Measurements from ENCODE around the gene HSP90B1.
A peak's percentile ranks its signal among the peaks of the same experiment; 100 is the strongest.

Gene HSP90B1

DNA sequence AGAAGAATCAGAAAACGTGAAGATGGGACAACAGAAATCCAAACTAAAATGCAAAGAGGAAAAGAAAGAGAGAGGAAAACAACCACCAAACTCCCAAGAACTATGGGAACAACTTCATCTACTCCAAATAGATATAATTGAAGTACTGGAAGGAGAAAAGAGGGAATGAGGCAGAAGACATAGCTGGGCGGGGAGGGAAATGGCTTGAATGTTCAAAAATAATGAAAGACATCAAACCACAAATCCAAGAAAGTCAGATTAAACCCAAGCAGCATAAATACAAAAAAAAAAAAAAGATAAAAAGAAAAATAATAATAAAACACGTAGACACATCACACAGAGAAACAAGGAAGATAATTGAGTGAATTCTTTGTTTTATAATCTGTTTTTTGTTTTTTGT lies 12.3 kb upstream of the HSP90B1 start:
- ChIA-PET CTCF (no interaction called here), POLR2A (no interaction called here)
- TF ChIP-seq BHLHE40 (IDR thresholded peaks at IDR 0.05; ENCODE audit: borderline replicate concordance) = no peak
- TF ChIP-seq CTBP1 (IDR thresholded peaks at IDR 0.05; ENCODE audit: borderline replicate concordance) = no peak
- no peak for TF ChIP-seq LEF1 (IDR thresholded peaks at IDR 0.05; ENCODE audit: borderline replicate concordance)
- TF ChIP-seq ZNF384 (IDR thresholded peaks at IDR 0.05) = no peak
- TF ChIP-seq SUZ12 (IDR thresholded peaks at IDR 0.05) = no peak
- no peak for TF ChIP-seq HDGF (IDR thresholded peaks at IDR 0.05; ENCODE audit: borderline replicate concordance)
- no peak for TF ChIP-seq FOXM1 (IDR thresholded peaks at IDR 0.05; ENCODE audit: borderline replicate concordance)
- TF ChIP-seq ARNT (IDR thresholded peaks at IDR 0.05) = no peak
- no peak for TF ChIP-seq ELF4 (IDR thresholded peaks at IDR 0.05)
- TF ChIP-seq NFRKB (IDR thresholded peaks at IDR 0.05) = no peak
- no peak for TF ChIP-seq FOXK2 (IDR thresholded peaks at IDR 0.05)
- no peak for DNase-seq (ENCODE audit: extremely low spot score)

- TF ChIP-seq FOXA1 (IDR thresholded peaks at IDR 0.05) (no peak), NFRKB (IDR thresholded peaks at IDR 0.05) (no peak), BHLHE40 (IDR thresholded peaks at IDR 0.05; ENCODE audit: borderline replicate concordance) (no peak), SUZ12 (IDR thresholded peaks at IDR 0.05) (no peak), ZNF384 (IDR thresholded peaks at IDR 0.05) (no peak), ELF4 (IDR thresholded peaks at IDR 0.05) (no peak), ARNT (IDR thresholded peaks at IDR 0.05) (no peak), HDGF (IDR thresholded peaks at IDR 0.05; ENCODE audit: borderline replicate concordance) (no peak), CTBP1 (IDR thresholded peaks at IDR 0.05; ENCODE audit: borderline replicate concordance) (no peak), TARDBP (IDR thresholded peaks at IDR 0.05) (no peak), L3MBTL2 (conservative IDR thresholded peaks at IDR 0.05) (no peak)
- peak; percentile 15 for DNase-seq (ENCODE audit: extremely low spot score)
- ChIA-PET CTCF (no interaction called here), POLR2A (interaction anchor here (1.1 to 1.5 kb wide), 3 partner anchors 10 to 41 kb away, joined by 3 to 4 read pairs (median 3); partner anchors contain the start of gene TDG)
These were observed 5.2 kb upstream of the HSP90B1 start for GRCh38 chr12:103924761-103925641.

GRCh38 chr12:103928682-103929045 lies 1.5 kb upstream of the HSP90B1 start:
- no peak for TF ChIP-seq ZNF384 (IDR thresholded peaks at IDR 0.05)
- no peak for TF ChIP-seq HDGF (IDR thresholded peaks at IDR 0.05; ENCODE audit: borderline replicate concordance)
- no peak for TF ChIP-seq LEF1 (IDR thresholded peaks at IDR 0.05; ENCODE audit: borderline replicate concordance)
- TF ChIP-seq SP1 (IDR thresholded peaks at IDR 0.05) = no peak
- no peak for TF ChIP-seq NFRKB (IDR thresholded peaks at IDR 0.05)
- TF ChIP-seq BHLHE40 (IDR thresholded peaks at IDR 0.05; ENCODE audit: borderline replicate concordance) = no peak
- TF ChIP-seq L3MBTL2 (conservative IDR thresholded peaks at IDR 0.05) = no peak
- no peak for TF ChIP-seq SUZ12 (IDR thresholded peaks at IDR 0.05)
- no peak for TF ChIP-seq ELF4 (IDR thresholded peaks at IDR 0.05)
- POLR2A ChIA-PET = interaction anchor here (1.5 to 3.7 kb wide), 3 partner anchors 12 to 37 kb away, joined by 5 to 30 read pairs (median 26); partner anchors contain the start of gene TDG
- DNase-seq (ENCODE audit: extremely low spot score) = no peak
- CTCF ChIA-PET = interaction anchor here (1.2 kb wide), 1 partner anchor 16 kb away, joined by 3 read pairs; no protein-coding TSS in a partner anchor

DNA sequence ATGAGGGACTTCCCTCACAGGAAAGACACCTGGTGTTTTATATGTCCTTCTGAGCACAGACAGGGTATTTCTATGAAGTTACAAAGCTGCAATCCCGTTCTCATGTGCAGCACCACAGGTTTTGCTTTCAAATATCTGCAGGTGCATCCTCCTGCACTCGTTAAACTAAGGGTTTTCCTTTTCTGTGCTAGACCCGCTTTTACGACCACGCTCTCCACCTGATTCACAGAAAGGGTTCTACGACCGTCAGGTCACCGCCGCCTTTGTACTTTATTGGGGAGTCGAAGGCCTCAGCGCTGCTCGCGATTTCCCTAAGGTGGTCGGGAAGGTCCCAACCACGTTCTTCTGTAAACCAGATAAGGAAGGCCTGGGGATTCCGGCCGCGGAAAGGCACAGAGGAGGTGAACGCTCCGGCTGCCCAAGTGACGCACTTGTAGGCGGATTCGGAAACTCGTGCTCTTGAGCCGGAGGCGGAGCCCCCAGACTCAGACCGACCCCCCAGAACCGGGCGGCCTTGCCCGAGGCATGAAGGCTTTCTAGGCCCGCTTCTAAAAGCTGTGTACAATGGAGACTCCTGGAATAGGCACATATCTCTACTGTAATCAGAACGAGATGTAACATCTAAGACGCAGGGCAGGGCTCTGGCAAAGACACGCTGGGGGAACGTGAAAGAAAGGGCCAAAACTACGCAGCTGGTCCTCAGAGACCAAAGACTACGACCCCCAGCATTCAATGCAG lies 995 bp upstream of the HSP90B1 start:
- POLR2A ChIA-PET = interaction anchor here (0.5 to 3.7 kb wide), 21 partner anchors 8 to 209 kb away, joined by 3 to 30 read pairs (median 4); partner anchors contain the start of genes GLT8D2, NFYB and TDG
- TF ChIP-seq L3MBTL2 (conservative IDR thresholded peaks at IDR 0.05) (peak; percentile 36), NFRKB (IDR thresholded peaks at IDR 0.05) (no peak), BHLHE40 (IDR thresholded peaks at IDR 0.05; ENCODE audit: borderline replicate concordance) (no peak), FOXM1 (IDR thresholded peaks at IDR 0.05; ENCODE audit: borderline replicate concordance) (no peak)
- CTCF ChIA-PET = interaction anchor here (0.5 to 1.2 kb wide), 2 partner anchors 17 to 1203 kb away, joined by 3 read pairs; no protein-coding TSS in a partner anchor
- peak; percentile 83 for DNase-seq (ENCODE audit: extremely low spot score)

DNA sequence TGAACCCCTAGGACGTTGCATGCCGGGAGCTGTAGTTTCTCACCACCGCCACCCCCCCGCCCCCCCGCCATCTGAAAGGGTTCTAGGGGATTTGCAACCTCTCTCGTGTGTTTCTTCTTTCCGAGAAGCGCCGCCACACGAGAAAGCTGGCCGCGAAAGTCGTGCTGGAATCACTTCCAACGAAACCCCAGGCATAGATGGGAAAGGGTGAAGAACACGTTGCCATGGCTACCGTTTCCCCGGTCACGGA lies 501 bp upstream of the HSP90B1 start:
- TF ChIP-seq FOXK2 (IDR thresholded peaks at IDR 0.05) = no peak
- no peak; the same call in 1 of the 2 replicates for TF ChIP-seq ELF4 (IDR thresholded peaks at IDR 0.05)
- TF ChIP-seq ZNF384 (IDR thresholded peaks at IDR 0.05) = no peak
- no peak for TF ChIP-seq PKNOX1 (IDR thresholded peaks at IDR 0.05)
- TF ChIP-seq L3MBTL2 (conservative IDR thresholded peaks at IDR 0.05) = no peak
- TF ChIP-seq SUZ12 (IDR thresholded peaks at IDR 0.05) = peak; percentile 68; the same call in 1 of the 2 replicates
- no peak for TF ChIP-seq ARNT (IDR thresholded peaks at IDR 0.05)
- DNase-seq (ENCODE audit: extremely low spot score) = no peak
- POLR2A ChIA-PET = interaction anchor here (0.5 to 3.7 kb wide), 21 partner anchors 9 to 208 kb away, joined by 3 to 30 read pairs (median 4); partner anchors contain the start of genes GLT8D2, NFYB and TDG
- CTCF ChIA-PET = interaction anchor here (0.5 kb wide), 1 partner anchor 1203 kb away, joined by 3 read pairs; no protein-coding TSS in a partner anchor

- CTCF ChIA-PET = no interaction called here
- POLR2A ChIA-PET = interaction anchor here (0.8 to 3.7 kb wide), 3 partner anchors 24 to 178 kb away, joined by 3 to 30 read pairs (median 26); partner anchors contain the start of gene TDG
- DNase-seq (ENCODE audit: extremely low spot score) = peak; percentile 16
- TF ChIP-seq ARNT (IDR thresholded peaks at IDR 0.05) (no peak), NFRKB (IDR thresholded peaks at IDR 0.05) (no peak), HDGF (IDR thresholded peaks at IDR 0.05; ENCODE audit: borderline replicate concordance) (no peak), FOXK2 (IDR thresholded peaks at IDR 0.05) (no peak)
These were observed 851 bp downstream of the HSP90B1 start for GRCh38 chr12:103930787-103931735.

All from HEK293T (cell line).